Measurements from ENCODE around the gene BIRC3.
A peak's percentile ranks its signal among the peaks of the same experiment; 100 is the strongest.

BIRC3 gene

GRCh38 chr11:102307727-102308038 lies 9.6 kb upstream of the BIRC3 start:
- H3K4me3 ChIP-seq (ENCODE audit: low read depth, low read length), result no peak overlapping the region
- H3K27ac ChIP-seq, result no peak overlapping the region
- TF ChIP-seq CTCF (IDR thresholded peaks at IDR 0.05; ENCODE audit: low read depth, low read length, missing control alignments), result no peak
- in situ Hi-C loops (cut with HindIII; ENCODE audit: low pct_ligation_motif_present, low sequenced_read_pairs), result no loop called here
- no peaks in the 10 kb centered on the region for H3K27me3 ChIP-seq (replicated peaks)
- no peaks in the 10 kb centered on the region for H3K36me3 ChIP-seq (replicated peaks)
- no peak for DNase-seq

- DNase-seq, result no peak
- H3K27me3 ChIP-seq (replicated peaks), result no peaks in the 10 kb centered on the region
- in situ Hi-C loops (cut with HindIII; ENCODE audit: low pct_ligation_motif_present, low sequenced_read_pairs), result no loop called here
These were observed 7.4 kb upstream of the BIRC3 start for GRCh38 chr11:102309621-102310541.

GRCh38 chr11:102312667-102313066 lies 4.6 kb upstream of the BIRC3 start:
- in situ Hi-C loops (cut with HindIII; ENCODE audit: low pct_ligation_motif_present, low sequenced_read_pairs), result no loop called here
- H3K4me3 ChIP-seq (ENCODE audit: low read depth, low read length), result peak overlapping the region; percentile 18
- H3K36me3 ChIP-seq (replicated peaks), result no peaks in the 10 kb centered on the region
- no peaks in the 10 kb centered on the region for H3K27me3 ChIP-seq (replicated peaks)
- H3K27ac ChIP-seq, result peak overlapping the region; percentile 67
- no peak for DNase-seq
- TF ChIP-seq CTCF (IDR thresholded peaks at IDR 0.05; ENCODE audit: low read depth, low read length, missing control alignments), result no peak

More at GRCh38 chr11:102309621-102310541, 7.4 kb upstream of the BIRC3 start:
- Histone ChIP-seq H3K36me3 (replicated peaks) (no peaks in the 10 kb centered on the region), H3K4me3 (ENCODE audit: low read depth, low read length) (no peak overlapping the region), H3K27ac (no peak overlapping the region)
- peak; percentile 22 for TF ChIP-seq CTCF (IDR thresholded peaks at IDR 0.05; ENCODE audit: low read depth, low read length, missing control alignments)

- no peak for DNase-seq
- Histone ChIP-seq H3K27me3 (replicated peaks) (no peaks in the 10 kb centered on the region), H3K27ac (peak overlapping the region; percentile 67), H3K36me3 (replicated peaks) (no peaks in the 10 kb centered on the region), H3K4me3 (ENCODE audit: low read depth, low read length) (peak overlapping the region; percentile 18)
- TF ChIP-seq CTCF (IDR thresholded peaks at IDR 0.05; ENCODE audit: low read depth, low read length, missing control alignments), result no peak
- in situ Hi-C loops (cut with HindIII; ENCODE audit: low pct_ligation_motif_present, low sequenced_read_pairs), result no loop called here
These were observed 3.9 kb upstream of the BIRC3 start for GRCh38 chr11:102313238-102313940.

GRCh38 chr11:102314784-102315183 lies 2.5 kb upstream of the BIRC3 start:
- DNase-seq, result no peak

More at GRCh38 chr11:102314784-102315183, 2.5 kb upstream of the BIRC3 start:
- Histone ChIP-seq H3K36me3 (replicated peaks) (no peaks in the 10 kb centered on the region), H3K27ac (no peak overlapping the region), H3K4me3 (ENCODE audit: low read depth, low read length) (no peak overlapping the region), H3K27me3 (replicated peaks) (no peaks in the 10 kb centered on the region)
- TF ChIP-seq CTCF (IDR thresholded peaks at IDR 0.05; ENCODE audit: low read depth, low read length, missing control alignments), result no peak
- in situ Hi-C loops (cut with HindIII; ENCODE audit: low pct_ligation_motif_present, low sequenced_read_pairs), result no loop called here
